Neuronal stem cell (in vitro differentiated cells): ENCODE data around the gene MLN.

Experiments
- DNase-seq: peaks from one replicate; pipeline ENCODE4 v3.0.0-alpha.2; 2013; ENCODE audit warnings: low spot score
- H2AFZ ChIP-seq: one replicate; pipeline ENCODE4 v1.6.1; 2013; ENCODE audit warnings: mild to moderate bottlenecking, low read length, inconsistent platforms
- H2AK5ac ChIP-seq: 2 replicates; pipeline ENCODE4 v1.6.1; 2013; ENCODE audit warnings: low read depth, mild to moderate bottlenecking, inconsistent platforms, low read length, moderate library complexity, mixed read lengths
- H2BK120ac ChIP-seq: 2 replicates; pipeline ENCODE4 v1.6.1; 2013; ENCODE audit warnings: low read depth, mild to moderate bottlenecking, inconsistent platforms, low read length, moderate library complexity, mixed read lengths
- H2BK12ac ChIP-seq: one replicate; pipeline ENCODE4 v1.6.1; 2013; ENCODE audit warnings: low read length, inconsistent platforms
- H2BK15ac ChIP-seq: 2 replicates; pipeline ENCODE4 v1.6.1; 2013; ENCODE audit warnings: mild to moderate bottlenecking, low read length, inconsistent platforms, mixed read lengths
- H2BK5ac ChIP-seq: one replicate; pipeline ENCODE4 v1.6.1; 2013; ENCODE audit warnings: inconsistent platforms, mild to moderate bottlenecking, low read length, moderate library complexity
- H3K14ac ChIP-seq: one replicate; pipeline ENCODE4 v1.6.1; 2013; ENCODE audit warnings: low read length, inconsistent platforms
- H3K18ac ChIP-seq: 2 replicates; pipeline ENCODE4 v1.6.1; 2013; ENCODE audit warnings: low read length, inconsistent platforms
- H3K23ac ChIP-seq: 2 replicates; pipeline ENCODE4 v1.6.1; 2013; ENCODE audit warnings: low read depth, mild to moderate bottlenecking, mixed read lengths, low read length, inconsistent platforms; ENCODE audit not compliant: poor library complexity
- H3K27ac ChIP-seq: replicated peaks from 3 replicates; pipeline ENCODE4 v1.5.1; 2013; ENCODE audit warnings: low read length, inconsistent platforms
- H3K27me3 ChIP-seq, 3 experiments: 2 replicates each; pipeline ENCODE4 v1.6.1; 2013; ENCODE audit warnings: low read length in 3 of 3, mild to moderate bottlenecking in 2 of 3, inconsistent platforms in 1 of 3, low read depth in 1 of 3, mixed read lengths in 1 of 3, moderate library complexity in 1 of 3; ENCODE audit not compliant: control insufficient read depth in 3 of 3, insufficient read depth in 3 of 3
- H3K36me3 ChIP-seq, 2 donors: replicated peaks in 1 of 2; 2 replicates each; pipeline ENCODE4 v1.6.1; 2013; ENCODE audit warnings: low read length in 2 of 2; ENCODE audit not compliant: control insufficient read depth in 2 of 2, insufficient read depth in 2 of 2
- H3K4ac ChIP-seq: 2 replicates; pipeline ENCODE4 v1.6.1; 2013; ENCODE audit warnings: inconsistent platforms, mild to moderate bottlenecking, low read length, moderate library complexity
- H3K4me1 ChIP-seq, 2 donors: 1 replicate in 1 of 2; 2 replicates in 1 of 2; pipeline ENCODE4 v1.6.1; 2013; ENCODE audit warnings: low read length in 2 of 2, low read depth in 1 of 2; ENCODE audit not compliant: control insufficient read depth in 2 of 2, insufficient read depth in 1 of 2
- H3K4me2 ChIP-seq: one replicate; pipeline ENCODE4 v1.6.1; 2013; ENCODE audit warnings: mild to moderate bottlenecking, low read length, inconsistent platforms; ENCODE audit not compliant: insufficient read depth, poor library complexity, severe bottlenecking
- H3K4me3 ChIP-seq, 2 donors: 2 replicates each; pipeline ENCODE4 v1.5.1; 2013; ENCODE audit warnings: low read length in 2 of 2, mild to moderate bottlenecking in 2 of 2, inconsistent platforms in 1 of 2, moderate library complexity in 1 of 2
- H3K79me1 ChIP-seq: one replicate; pipeline ENCODE4 v1.6.1; 2013; ENCODE audit warnings: low read depth, mild to moderate bottlenecking, inconsistent platforms, low read length, moderate library complexity
- H3K9ac ChIP-seq: one replicate; pipeline ENCODE4 v1.6.1; 2013; ENCODE audit warnings: mild to moderate bottlenecking, low read depth, low read length, inconsistent platforms; ENCODE audit not compliant: poor library complexity
- H3K9me3 ChIP-seq, 2 donors: replicated peaks in 1 of 2; 2 replicates each; pipeline versions ENCODE3 to v1.6.1; 2013; ENCODE audit warnings: low read length in 2 of 2, mild to moderate bottlenecking in 2 of 2, inconsistent platforms in 1 of 2, low read depth in 1 of 2, mixed read lengths in 1 of 2, moderate library complexity in 1 of 2; ENCODE audit not compliant: control insufficient read depth in 2 of 2, insufficient read depth in 1 of 2
- H4K8ac ChIP-seq: one replicate; pipeline ENCODE4 v1.6.1; 2013; ENCODE audit warnings: low read depth, mild to moderate bottlenecking, inconsistent platforms, low read length, moderate library complexity
- H4K91ac ChIP-seq: one replicate; pipeline ENCODE4 v1.6.1; 2013; ENCODE audit warnings: low read length, low read depth, mild to moderate bottlenecking, inconsistent platforms; ENCODE audit not compliant: poor library complexity
- WGBS, 2 donors: extraction: QIAGEN DNeasy Blood & Tissue Kit; methylation state at CpG; one replicate each; pipeline ENCODE4 v1.1.7; 2013; ENCODE audit warnings: missing lambda C conversion rate in 2 of 2, mixed read lengths in 1 of 2; ENCODE audit not compliant: insufficient read length in 2 of 2, insufficient replicate concordance in 1 of 2; ENCODE audit errors: extremely low coverage in 2 of 2; 5-methylcytosine and 5-hydroxymethylcytosine counted together

MLN gene

GRCh38 chr6:33847078-33847477 lies 43.3 kb upstream of the MLN start:
- H3K4ac ChIP-seq = no peak overlapping the region
- H4K91ac ChIP-seq = no peak overlapping the region
- H3K9me3 ChIP-seq = no peaks in the 10 kb centered on the region
- H3K27ac ChIP-seq = no peak overlapping the region
- no peak overlapping the region for H2BK15ac ChIP-seq
- H3K4me2 ChIP-seq = no peak overlapping the region
- peaks cover 2% of the 10 kb centered on the region for H3K79me1 ChIP-seq
- H3K4me1 ChIP-seq = peaks cover 5 to 10% of the 10 kb centered on the region in 2 donors
- no peak for DNase-seq
- H2BK5ac ChIP-seq = no peak overlapping the region
- H3K36me3 ChIP-seq = no peaks in the 10 kb centered on the region
- no peak overlapping the region for H3K4me3 ChIP-seq
- no peak overlapping the region for H3K18ac ChIP-seq
- H3K23ac ChIP-seq = no peak overlapping the region
- H2BK120ac ChIP-seq = no peak overlapping the region
- H3K14ac ChIP-seq = no peak overlapping the region
- no peak overlapping the region for H3K9ac ChIP-seq
- no CpG with 5 or more reads among the region's 6 CpGs for WGBS, 2 donors
- no peak overlapping the region for H2AFZ ChIP-seq
- no peak overlapping the region for H2BK12ac ChIP-seq
- H4K8ac ChIP-seq = no peak overlapping the region
- no peak overlapping the region for H2AK5ac ChIP-seq
- H3K27me3 ChIP-seq = peaks cover 0 to 17% (median 0%) of the 10 kb centered on the region in 3 experiments

GRCh38 chr6:33846226-33846625 lies 42.4 kb upstream of the MLN start:
- WGBS, 2 donors = no CpG with 5 or more reads among the region's 2 CpGs
- Histone ChIP-seq H3K27me3 (peaks cover 0 to 15% (median 0%) of the 10 kb centered on the region in 3 experiments), H3K4me1 (peaks cover 5 to 9% of the 10 kb centered on the region in 2 donors), H2AK5ac (no peak overlapping the region), H4K8ac (no peak overlapping the region), H3K79me1 (peaks cover 2% of the 10 kb centered on the region), H4K91ac (no peak overlapping the region), H2BK12ac (no peak overlapping the region), H3K14ac (no peak overlapping the region), H2BK15ac (no peak overlapping the region), H2BK120ac (no peak overlapping the region), H3K36me3 (no peaks in the 10 kb centered on the region), H2AFZ (no peak overlapping the region), H3K4me3 (no peak overlapping the region), H3K4me2 (no peak overlapping the region), H3K9ac (no peak overlapping the region), H2BK5ac (no peak overlapping the region), H3K9me3 (no peaks in the 10 kb centered on the region), H3K18ac (no peak overlapping the region), H3K27ac (no peak overlapping the region), H3K23ac (no peak overlapping the region), H3K4ac (no peak overlapping the region)
- DNase-seq = no peak

GRCh38 chr6:33845031-33845745 lies 41.4 kb upstream of the MLN start:
- H3K27me3 ChIP-seq = peaks cover 0 to 6% (median 0%) of the 10 kb centered on the region in 3 experiments
- no peak overlapping the region for H3K4me2 ChIP-seq
- WGBS, 2 donors = no CpG with 5 or more reads among the region's 4 CpGs
- no peak overlapping the region for H2AFZ ChIP-seq
- no peak overlapping the region for H3K23ac ChIP-seq
- H3K36me3 ChIP-seq = no peaks in the 10 kb centered on the region
- no peak overlapping the region for H4K91ac ChIP-seq
- H2AK5ac ChIP-seq = no peak overlapping the region
- H3K4me1 ChIP-seq = peaks cover 9% of the 10 kb centered on the region in 2 donors
- no peak for DNase-seq
- H3K27ac ChIP-seq = no peak overlapping the region
- no peak overlapping the region for H2BK15ac ChIP-seq
- H3K79me1 ChIP-seq = peaks cover 2% of the 10 kb centered on the region
- H3K4ac ChIP-seq = no peak overlapping the region
- no peak overlapping the region for H2BK120ac ChIP-seq
- H3K9me3 ChIP-seq = no peaks in the 10 kb centered on the region
- no peak overlapping the region for H4K8ac ChIP-seq
- no peak overlapping the region for H3K4me3 ChIP-seq
- H3K14ac ChIP-seq = no peak overlapping the region
- no peak overlapping the region for H3K9ac ChIP-seq
- no peak overlapping the region for H3K18ac ChIP-seq
- H2BK5ac ChIP-seq = no peak overlapping the region
- no peak overlapping the region for H2BK12ac ChIP-seq

- Histone ChIP-seq H2BK5ac (no peak overlapping the region), H3K4ac (no peak overlapping the region), H2BK15ac (no peak overlapping the region), H3K79me1 (peaks cover 2% of the 10 kb centered on the region), H3K4me1 (peaks cover 14 to 18% of the 10 kb centered on the region in 2 donors), H3K14ac (no peak overlapping the region), H4K8ac (no peak overlapping the region), H2BK120ac (no peak overlapping the region), H3K4me3 (no peak overlapping the region), H2BK12ac (no peak overlapping the region), H2AK5ac (no peak overlapping the region), H3K18ac (peak overlapping the region; percentile 67), H3K36me3 (no peaks in the 10 kb centered on the region), H3K9ac (no peak overlapping the region), H4K91ac (no peak overlapping the region), H3K27me3 (peaks cover 0 to 5% (median 0%) of the 10 kb centered on the region in 3 experiments), H3K27ac (no peak overlapping the region), H3K4me2 (no peak overlapping the region), H2AFZ (peak overlapping the region; percentile 75), H3K23ac (peak overlapping the region; percentile 74), H3K9me3 (no peaks in the 10 kb centered on the region)
- DNase-seq = no peak
- no CpG with 5 or more reads among the region's 24 CpGs for whole genome bisulfite sequencing, 2 donors
Measured at GRCh38 chr6:33843131-33844121, 39.6 kb upstream of the MLN start.
